Lung (tissue), 12 donors: ENCODE measurements around the gene LCP2. TPM values are rescaled to one million over a fixed set of nuclear protein-coding genes. Genes with fewer than 3 reads are reported as not detected.

Experiments used
- ATAC-seq: fragments of 200-7000 bp; cut with Tn5 transposase; one replicate; pipeline ENCODE4 v1.9.1; 2020; ENCODE audit warnings: moderate number of reproducible peaks; ENCODE audit not compliant: insufficient read depth, low FRiP score
- DNase-seq, 3 donors: peaks; one replicate each; pipeline ENCODE4 v3.0.0-alpha.2; 2013 to 2017
- H3K27ac ChIP-seq, 2 donors: one replicate each; pipeline ENCODE4 v1.5.1; 2013; ENCODE audit warnings: mild to moderate bottlenecking in 2 of 2, moderate library complexity in 2 of 2, control low read depth in 1 of 2, inconsistent platforms in 1 of 2, low read depth in 1 of 2, low read length in 1 of 2
- H3K27me3 ChIP-seq, 3 donors: one replicate each; pipeline ENCODE4 v1.5.1; 2013; ENCODE audit warnings: low read length in 2 of 3; ENCODE audit not compliant: control insufficient read depth in 3 of 3, insufficient read depth in 3 of 3
- H3K36me3 ChIP-seq, 4 donors: one replicate each; pipeline ENCODE4 v1.5.1; 2013; ENCODE audit warnings: low read length in 4 of 4, mild to moderate bottlenecking in 1 of 4, moderate library complexity in 1 of 4; ENCODE audit not compliant: control insufficient read depth in 4 of 4, insufficient read depth in 4 of 4
- H3K4me1 ChIP-seq, 5 donors: one replicate each; pipeline ENCODE4 v1.5.1; 2013; ENCODE audit warnings: low read length in 5 of 5, mild to moderate bottlenecking in 2 of 5, moderate library complexity in 1 of 5; ENCODE audit not compliant: control insufficient read depth in 5 of 5, insufficient read depth in 5 of 5
- H3K4me3 ChIP-seq: one replicate; pipeline ENCODE4 v1.5.1; 2013; ENCODE audit warnings: mild to moderate bottlenecking, control low read depth, moderate library complexity
- H3K9ac ChIP-seq, 2 donors: one replicate each; pipeline ENCODE4 v1.5.1; 2013; ENCODE audit warnings: low read length in 2 of 2, control low read depth in 1 of 2; ENCODE audit not compliant: insufficient read depth in 1 of 2
- H3K9me3 ChIP-seq, 4 donors: one replicate each; pipeline ENCODE4 v1.5.1; 2013; ENCODE audit warnings: low read length in 3 of 4, mild to moderate bottlenecking in 1 of 4, moderate library complexity in 1 of 4; ENCODE audit not compliant: control insufficient read depth in 4 of 4, insufficient read depth in 3 of 4
- WGBS, 2 donors: extraction: QIAGEN DNeasy Blood & Tissue Kit; methylation state at CpG; one replicate each; pipeline ENCODE4 v1.1.7; 2013; 5-methylcytosine and 5-hydroxymethylcytosine counted together
- polyA plus RNA-seq, 2 donors: library from polyadenylated mRNA; stranded (reverse); fragments of 200-250 nt; gene quantifications; one replicate each; pipeline ENCODE4 v1.2.1, GENCODE V29; 2013
- total RNA-seq, 2 donors: library from RNA; depleted of rRNA in 1 of 2; stranded (reverse); fragments of >200 nt in 1 of 2; gene quantifications; one replicate each; pipeline ENCODE4 v1.2.1, GENCODE V29; 2014 to 2021
- TF ChIP-seq, protein P1 (sequence below): IDR thresholded peaks from 2 replicates; pipeline ENCODE4 v1.5.1; 2012; ENCODE audit warnings: mild to moderate bottlenecking; ENCODE audit errors: control extremely low read depth, extremely low read depth
- donor health status: control.
- donor health status: control.
- donor health status: Bipolar disorder and iron deficiency.
- donor health status: healthy.
- donor health status: DM: yes; HTN: yes; CAD: no.

The LCP2 gene
- total and polyA plus RNA-seq, 4 donors, result 15.6 to 127 (median 56.0) TPM

DNA sequence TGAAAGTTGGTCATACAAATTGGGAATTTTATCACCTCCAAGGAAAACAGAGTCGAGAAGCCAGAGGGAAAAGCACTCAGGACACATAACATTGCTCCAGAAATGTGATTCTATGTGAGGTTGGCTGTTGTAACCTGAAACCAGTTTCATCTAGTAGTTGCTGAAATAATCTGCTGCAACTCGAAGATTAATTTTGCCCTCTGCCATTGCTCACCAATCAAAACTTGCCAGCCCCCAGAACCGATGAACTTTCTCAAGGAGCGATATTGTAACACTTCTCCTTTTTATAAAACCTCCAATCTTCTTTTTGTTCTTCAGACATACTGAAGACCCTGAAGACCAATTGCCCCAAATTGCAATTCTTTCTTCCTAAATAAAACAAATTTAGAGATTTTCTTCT is 33.7 kb downstream of the LCP2 start:
- peaks cover 0 to 17% (median 0%) of the 10 kb centered on the region in 4 donors for H3K36me3 ChIP-seq
- 76% methylated on average over 4 of the region's 4 CpGs for WGBS, 2 donors
- H3K27ac ChIP-seq, result no peak overlapping the region
- H3K9ac ChIP-seq, result no peak overlapping the region
- H3K27me3 ChIP-seq, result peaks cover 0 to 9% (median 2%) of the 10 kb centered on the region in 3 donors
- H3K4me1 ChIP-seq, result peaks cover 0 to 47% (median 14%) of the 10 kb centered on the region in 5 donors
- H3K4me3 ChIP-seq, result no peak overlapping the region
- TF ChIP-seq, protein P1, sequence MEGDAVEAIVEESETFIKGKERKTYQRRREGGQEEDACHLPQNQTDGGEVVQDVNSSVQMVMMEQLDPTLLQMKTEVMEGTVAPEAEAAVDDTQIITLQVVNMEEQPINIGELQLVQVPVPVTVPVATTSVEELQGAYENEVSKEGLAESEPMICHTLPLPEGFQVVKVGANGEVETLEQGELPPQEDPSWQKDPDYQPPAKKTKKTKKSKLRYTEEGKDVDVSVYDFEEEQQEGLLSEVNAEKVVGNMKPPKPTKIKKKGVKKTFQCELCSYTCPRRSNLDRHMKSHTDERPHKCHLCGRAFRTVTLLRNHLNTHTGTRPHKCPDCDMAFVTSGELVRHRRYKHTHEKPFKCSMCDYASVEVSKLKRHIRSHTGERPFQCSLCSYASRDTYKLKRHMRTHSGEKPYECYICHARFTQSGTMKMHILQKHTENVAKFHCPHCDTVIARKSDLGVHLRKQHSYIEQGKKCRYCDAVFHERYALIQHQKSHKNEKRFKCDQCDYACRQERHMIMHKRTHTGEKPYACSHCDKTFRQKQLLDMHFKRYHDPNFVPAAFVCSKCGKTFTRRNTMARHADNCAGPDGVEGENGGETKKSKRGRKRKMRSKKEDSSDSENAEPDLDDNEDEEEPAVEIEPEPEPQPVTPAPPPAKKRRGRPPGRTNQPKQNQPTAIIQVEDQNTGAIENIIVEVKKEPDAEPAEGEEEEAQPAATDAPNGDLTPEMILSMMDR, result no peak
- ATAC-seq (no peak), DNase-seq (no peak)
- H3K9me3 ChIP-seq, result no peaks in the 10 kb centered on the region

DNA sequence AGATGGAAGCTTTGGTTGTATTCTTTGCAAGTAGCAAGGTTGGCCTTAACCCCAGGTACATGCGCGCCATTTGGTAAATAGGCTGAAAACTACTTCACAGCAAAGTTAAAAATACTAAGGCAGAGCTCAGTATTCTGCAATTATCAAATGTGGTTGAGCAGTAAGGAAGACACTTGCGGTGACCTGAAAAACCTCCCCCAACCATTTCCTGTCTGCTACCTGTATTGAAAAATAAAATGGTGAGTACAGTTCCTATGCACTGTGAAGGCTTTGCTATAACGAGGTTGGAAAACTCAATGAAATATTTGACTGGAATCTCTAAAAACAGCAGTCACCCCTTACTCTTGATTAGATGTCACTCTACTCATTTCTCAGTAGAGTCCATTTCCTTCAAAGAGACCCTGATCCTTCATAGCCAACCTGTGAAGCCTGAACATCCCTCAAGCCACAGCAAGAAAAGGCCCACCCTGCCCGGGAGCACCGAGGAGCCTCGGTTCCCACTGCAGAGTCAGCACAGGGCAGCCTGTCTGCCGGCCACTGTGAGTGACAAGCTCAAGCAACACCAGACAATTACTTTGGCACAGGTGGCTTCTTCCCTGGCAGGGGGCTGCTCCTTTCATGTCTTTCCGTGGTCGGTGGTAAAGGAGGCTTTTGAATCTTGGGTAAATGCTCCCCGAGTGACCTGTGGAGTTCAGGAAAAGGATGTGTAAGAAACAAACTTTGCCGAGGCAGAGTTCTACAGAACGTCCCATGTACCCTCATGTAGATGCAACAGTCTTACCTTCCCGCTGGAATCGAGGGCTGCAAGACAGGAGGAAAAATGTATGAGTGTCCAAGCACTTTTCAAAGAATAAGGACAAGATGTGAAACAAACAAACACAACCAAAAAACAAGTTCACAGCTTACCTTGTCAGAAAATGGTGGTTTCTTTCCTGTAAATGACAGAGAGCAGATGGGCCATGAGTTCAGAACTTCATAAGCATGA is 35.2 kb downstream of the LCP2 start:
- WGBS, 2 donors, result 78 to 86% methylated on average over 15 of the region's 15 CpGs
- DNase-seq, result no peak
- no peak for ATAC-seq
- no peak overlapping the region for H3K9ac ChIP-seq
- peak overlapping the region in 1 of 2 donors; percentile 8 for H3K27ac ChIP-seq
- no peaks in the 10 kb centered on the region for H3K9me3 ChIP-seq
- TF ChIP-seq, protein P1, result no peak
- H3K36me3 ChIP-seq, result peaks cover 0 to 20% (median 0%) of the 10 kb centered on the region in 4 donors
- peaks cover 0 to 39% (median 11%) of the 10 kb centered on the region in 5 donors for H3K4me1 ChIP-seq
- H3K27me3 ChIP-seq, result peaks cover 0 to 2% (median under 1%) of the 10 kb centered on the region in 3 donors
- no peak overlapping the region for H3K4me3 ChIP-seq

DNA sequence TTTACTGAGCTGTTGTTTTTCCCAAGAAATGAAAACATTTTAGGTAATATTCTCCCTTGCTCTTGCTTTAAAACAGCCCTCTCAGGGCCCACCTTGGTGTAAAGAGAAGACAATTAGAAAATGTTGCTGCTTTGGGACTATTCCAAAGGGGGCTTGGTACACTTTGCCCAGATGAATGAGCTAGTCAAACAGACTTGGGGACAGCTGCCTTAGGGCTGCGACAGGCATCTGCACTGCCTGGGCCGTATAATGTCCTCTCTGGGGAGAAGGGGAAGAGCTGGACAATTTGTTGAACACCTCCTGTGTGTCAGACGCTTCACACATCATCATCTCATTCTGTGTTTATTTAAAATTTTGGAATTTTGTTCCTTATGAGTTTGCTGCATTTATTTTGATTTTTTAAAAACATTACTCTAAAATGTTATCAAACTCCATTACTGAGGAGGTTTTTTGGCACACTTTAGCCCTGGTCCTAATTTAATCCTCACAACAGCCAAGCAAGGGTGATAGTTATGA is 36.0 kb downstream of the LCP2 start:
- Histone ChIP-seq H3K27ac (no peak overlapping the region), H3K4me1 (peaks cover 0 to 45% (median 17%) of the 10 kb centered on the region in 5 donors), H3K9me3 (no peaks in the 10 kb centered on the region), H3K27me3 (no peaks in the 10 kb centered on the region), H3K36me3 (peaks cover 0 to 24% (median 0%) of the 10 kb centered on the region in 4 donors), H3K4me3 (no peak overlapping the region), H3K9ac (no peak overlapping the region)
- 81 to 88% methylated on average over 3 of the region's 3 CpGs for WGBS, 2 donors
- TF ChIP-seq, protein P1, result no peak
- DNase-seq (peak in 2 of 3 donors; percentile 61 to 73), ATAC-seq (no peak)
